H9 (cell line): Measurements from ENCODE around the gene PIP5KL1. TPM values are rescaled to one million over a fixed set of nuclear protein-coding genes. Genes with fewer than 3 reads are reported as not detected.

ENCODE experiments used
- DNase-seq: peaks from one replicate; pipeline ENCODE4 v3.0.0-alpha.2; 2017
- H2AFZ ChIP-seq: one replicate; pipeline ENCODE4 v1.6.1; 2013; ENCODE audit warnings: mild to moderate bottlenecking, low read length, control low read depth, moderate library complexity
- H2AK5ac ChIP-seq: 2 replicates; pipeline ENCODE4 v1.6.1; 2013; ENCODE audit warnings: low read length, control low read depth, mixed read lengths; ENCODE audit not compliant: insufficient read length
- H2BK120ac ChIP-seq: one replicate; pipeline ENCODE4 v1.6.1; 2013; ENCODE audit warnings: low read depth, mild to moderate bottlenecking, low read length, control low read depth, inconsistent platforms; ENCODE audit not compliant: poor library complexity, severe bottlenecking
- H2BK12ac ChIP-seq: 2 replicates; pipeline ENCODE4 v1.6.1; 2013; ENCODE audit warnings: low read length, control low read depth, mixed read lengths, low read depth; ENCODE audit not compliant: insufficient read length
- H2BK15ac ChIP-seq: 2 replicates; pipeline ENCODE4 v1.6.1; 2013; ENCODE audit warnings: low read depth, low read length, control low read depth
- H2BK20ac ChIP-seq: one replicate; pipeline ENCODE4 v1.6.1; 2013; ENCODE audit warnings: low read depth, mild to moderate bottlenecking, low read length, control low read depth, inconsistent platforms; ENCODE audit not compliant: poor library complexity, severe bottlenecking
- H2BK5ac ChIP-seq: 2 replicates; pipeline ENCODE4 v1.6.1; 2013; ENCODE audit warnings: low read length, control low read depth, mixed read lengths; ENCODE audit not compliant: insufficient read length
- H3K14ac ChIP-seq: 2 replicates; pipeline ENCODE4 v1.6.1; 2013; ENCODE audit warnings: low read length, control low read depth; ENCODE audit not compliant: insufficient read depth
- H3K18ac ChIP-seq: 2 replicates; pipeline ENCODE4 v1.6.1; 2013; ENCODE audit warnings: low read depth, mild to moderate bottlenecking, mixed read lengths, low read length, control low read depth; ENCODE audit not compliant: insufficient read length
- H3K23ac ChIP-seq: 2 replicates; pipeline ENCODE4 v1.6.1; 2013; ENCODE audit warnings: low read length, control low read depth, mixed read lengths, low read depth; ENCODE audit not compliant: insufficient read length
- H3K23me2 ChIP-seq: 2 replicates; pipeline ENCODE4 v1.6.1; 2013; ENCODE audit warnings: low read depth, mild to moderate bottlenecking, mixed read lengths, low read length, control low read depth; ENCODE audit not compliant: insufficient read length, poor library complexity, severe bottlenecking
- H3K27ac ChIP-seq: 2 replicates; pipeline ENCODE4 v1.5.1; 2013; ENCODE audit warnings: low read length, control low read depth, mixed read lengths, low read depth; ENCODE audit not compliant: insufficient read length
- H3K27me3 ChIP-seq: 2 replicates; pipeline ENCODE4 v1.6.1; 2013; ENCODE audit warnings: low read length, control low read depth, inconsistent platforms; ENCODE audit not compliant: insufficient read depth
- H3K4ac ChIP-seq: 2 replicates; pipeline ENCODE4 v1.6.1; 2013; ENCODE audit warnings: low read depth, mild to moderate bottlenecking, control low read depth, inconsistent platforms, low read length, moderate library complexity
- H3K4me1 ChIP-seq: 2 replicates; pipeline ENCODE4 v1.6.1; 2013; ENCODE audit warnings: low read length, control low read depth, inconsistent platforms; ENCODE audit not compliant: insufficient read depth
- H3K4me2 ChIP-seq: 2 replicates; pipeline ENCODE4 v1.6.1; 2013; ENCODE audit warnings: low read length, control low read depth, mixed read lengths; ENCODE audit not compliant: insufficient read length, insufficient read depth
- H3K56ac ChIP-seq: 2 replicates; pipeline ENCODE4 v1.6.1; 2013; ENCODE audit warnings: low read depth, mild to moderate bottlenecking, mixed read lengths, low read length, control low read depth; ENCODE audit not compliant: insufficient read length
- H3K79me1 ChIP-seq: 2 replicates; pipeline ENCODE4 v1.6.1; 2013; ENCODE audit warnings: low read depth, mild to moderate bottlenecking, moderate library complexity, low read length, control low read depth, inconsistent platforms; ENCODE audit not compliant: insufficient read depth, poor library complexity, severe bottlenecking
- H3K79me2 ChIP-seq: 2 replicates; pipeline ENCODE4 v1.6.1; 2013; ENCODE audit warnings: low read length, control low read depth, inconsistent platforms; ENCODE audit not compliant: insufficient read depth
- H3K9ac ChIP-seq: 2 replicates; pipeline ENCODE4 v1.6.1; 2013; ENCODE audit warnings: low read length, control low read depth, mixed read lengths; ENCODE audit not compliant: insufficient read length; ENCODE audit errors: extremely low read depth
- H3K9me3 ChIP-seq: one replicate; pipeline ENCODE4 v1.6.1; 2013; ENCODE audit warnings: low read depth, low read length, inconsistent platforms; ENCODE audit not compliant: control insufficient read depth
- H3T11ph ChIP-seq: one replicate; pipeline ENCODE4 v1.6.1; 2013; ENCODE audit warnings: mild to moderate bottlenecking, low read length, control low read depth, inconsistent platforms
- H4K20me1 ChIP-seq: one replicate; pipeline ENCODE4 v1.6.1; 2013; ENCODE audit not compliant: control insufficient read depth, insufficient read length, insufficient read depth
- H4K5ac ChIP-seq: 2 replicates; pipeline ENCODE4 v1.6.1; 2013; ENCODE audit warnings: low read depth, mild to moderate bottlenecking, mixed read lengths, low read length, control low read depth; ENCODE audit not compliant: insufficient read length
- H4K8ac ChIP-seq: replicated peaks from 2 replicates; pipeline ENCODE4 v1.6.1; 2013; ENCODE audit warnings: low read length, control low read depth, mixed read lengths, low read depth; ENCODE audit not compliant: insufficient read length
- H4K91ac ChIP-seq: 2 replicates; pipeline ENCODE4 v1.6.1; 2013; ENCODE audit warnings: low read depth, mild to moderate bottlenecking, moderate library complexity, mixed read lengths, low read length, control low read depth; ENCODE audit not compliant: insufficient read length
- H3K27ac Mint-ChIP-seq, 3 experiments: 2 replicates in 2 of 3; 3 replicates in 1 of 3; pipeline ENCODE4 v1.8.0; 2020 to 2021; ENCODE audit warnings: mixed read lengths in 3 of 3, mild to moderate bottlenecking in 1 of 3, moderate library complexity in 1 of 3
- H3K27me3 Mint-ChIP-seq: 2 replicates; pipeline ENCODE4 v1.8.0; 2021; ENCODE audit warnings: low read depth, mild to moderate bottlenecking, moderate library complexity, mixed read lengths
- H3K36me3 Mint-ChIP-seq, 3 experiments: 2 replicates in 2 of 3; 3 replicates in 1 of 3; pipeline ENCODE4 v1.8.0; 2020 to 2021; ENCODE audit warnings: low read depth in 3 of 3, mixed read lengths in 3 of 3; ENCODE audit not compliant: insufficient read depth in 1 of 3
- H3K4me1 Mint-ChIP-seq, 2 experiments: 2 replicates each; pipeline ENCODE4 v1.8.0; 2020; ENCODE audit warnings: mixed read lengths in 2 of 2
- H3K4me3 Mint-ChIP-seq, 2 experiments: 2 replicates in 1 of 2; 3 replicates in 1 of 2; pipeline ENCODE4 v1.8.0; 2020 to 2021; ENCODE audit warnings: mild to moderate bottlenecking in 2 of 2, mixed read lengths in 2 of 2, moderate library complexity in 1 of 2
- H3K9me3 Mint-ChIP-seq, 2 experiments: 2 replicates in 1 of 2; 3 replicates in 1 of 2; pipeline ENCODE4 v1.8.0; 2020; ENCODE audit warnings: mild to moderate bottlenecking in 2 of 2, mixed read lengths in 2 of 2, moderate library complexity in 1 of 2
- WGBS: extraction: QIAGEN DNeasy Blood & Tissue Kit; methylation state at CpG from one replicate; pipeline ENCODE4 v1.1.7; 2013; ENCODE audit warnings: missing lambda C conversion rate, low lambda C conversion rate, mixed read lengths; ENCODE audit not compliant: insufficient read length; ENCODE audit errors: extremely low coverage; 5-methylcytosine and 5-hydroxymethylcytosine counted together
- total RNA-seq: library from RNA; stranded (reverse); gene quantifications from 2 replicates; pipeline ENCODE4 v1.2.1, GENCODE V29; 2021
- TF ChIP-seq, protein P1 (sequence below): fragments of 200-600 bp; sonication (generic); conservative IDR thresholded peaks from 3 replicates; pipeline ENCODE4 v1.8.0; 2021; ENCODE audit warnings: antibody characterized with exemption, mild to moderate bottlenecking

The PIP5KL1 gene
- total RNA-seq, 1 experiment from 2014 or later: 11.6 TPM

GRCh38 chr9:127909839-127910273, 20.7 kb downstream of the PIP5KL1 start:
- H3K14ac ChIP-seq: no peak overlapping the region; the same call in 1 of the 2 replicates
- H3K4me3 Mint-ChIP-seq: no peak overlapping the region

More at GRCh38 chr9:127909839-127910273, 20.7 kb downstream of the PIP5KL1 start:
- no peak overlapping the region for H2BK120ac ChIP-seq
- H3K27ac ChIP-seq: no peak overlapping the region
- Mint-ChIP-seq H3K27me3 (no peaks in the 10 kb centered on the region), H3K4me1 (peaks cover under 1 to 10% of the 10 kb centered on the region in 2 experiments; a peak in 3 of 4 replicates), H3K9me3 (no peaks in the 10 kb centered on the region), H3K36me3 (peaks cover 9 to 19% (median 9%) of the 10 kb centered on the region in 3 experiments), H3K27ac (no peak overlapping the region)
- H3K56ac ChIP-seq: no peak overlapping the region
- H4K8ac ChIP-seq: no peak overlapping the region
- no peak overlapping the region for H4K91ac ChIP-seq
- no peak overlapping the region for H4K5ac ChIP-seq
- TF ChIP-seq, protein P1, sequence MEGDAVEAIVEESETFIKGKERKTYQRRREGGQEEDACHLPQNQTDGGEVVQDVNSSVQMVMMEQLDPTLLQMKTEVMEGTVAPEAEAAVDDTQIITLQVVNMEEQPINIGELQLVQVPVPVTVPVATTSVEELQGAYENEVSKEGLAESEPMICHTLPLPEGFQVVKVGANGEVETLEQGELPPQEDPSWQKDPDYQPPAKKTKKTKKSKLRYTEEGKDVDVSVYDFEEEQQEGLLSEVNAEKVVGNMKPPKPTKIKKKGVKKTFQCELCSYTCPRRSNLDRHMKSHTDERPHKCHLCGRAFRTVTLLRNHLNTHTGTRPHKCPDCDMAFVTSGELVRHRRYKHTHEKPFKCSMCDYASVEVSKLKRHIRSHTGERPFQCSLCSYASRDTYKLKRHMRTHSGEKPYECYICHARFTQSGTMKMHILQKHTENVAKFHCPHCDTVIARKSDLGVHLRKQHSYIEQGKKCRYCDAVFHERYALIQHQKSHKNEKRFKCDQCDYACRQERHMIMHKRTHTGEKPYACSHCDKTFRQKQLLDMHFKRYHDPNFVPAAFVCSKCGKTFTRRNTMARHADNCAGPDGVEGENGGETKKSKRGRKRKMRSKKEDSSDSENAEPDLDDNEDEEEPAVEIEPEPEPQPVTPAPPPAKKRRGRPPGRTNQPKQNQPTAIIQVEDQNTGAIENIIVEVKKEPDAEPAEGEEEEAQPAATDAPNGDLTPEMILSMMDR: no peak
- H3K27me3 ChIP-seq: no peaks in the 10 kb centered on the region
- no peaks in the 10 kb centered on the region for H3K9me3 ChIP-seq
- no peak overlapping the region for H2BK12ac ChIP-seq
- no peak overlapping the region for H3T11ph ChIP-seq
- H4K20me1 ChIP-seq: no peaks in the 10 kb centered on the region
- H2AK5ac ChIP-seq: no peak overlapping the region
- no peak overlapping the region for H2AFZ ChIP-seq
- no peak overlapping the region for H3K18ac ChIP-seq
- H3K23me2 ChIP-seq: no peaks in the 10 kb centered on the region
- no peaks in the 10 kb centered on the region for H3K79me2 ChIP-seq
- H3K79me1 ChIP-seq: no peaks in the 10 kb centered on the region
- DNase-seq: no peak
- H3K4me2 ChIP-seq: no peak overlapping the region
- H2BK20ac ChIP-seq: no peak overlapping the region
- H3K23ac ChIP-seq: no peak overlapping the region
- WGBS: no CpG with 5 or more reads among the region's 17 CpGs
- no peak overlapping the region for H2BK5ac ChIP-seq
- H3K9ac ChIP-seq: no peak overlapping the region
- no peaks in the 10 kb centered on the region for H3K4me1 ChIP-seq
- no peak overlapping the region for H3K4ac ChIP-seq
- no peak overlapping the region for H2BK15ac ChIP-seq
